HUES48 (cell line): ENCODE results near the gene GGNBP2.
"Not testable (repeated sequence)": the region's sequence is repeated elsewhere in the genome, so short reads cannot be mapped to it uniquely, and the experiment has no call there.

Source experiments
- H3K27ac ChIP-seq: one replicate; pipeline ENCODE4 v1.7.0; 2013; ENCODE audit warnings: low read depth, low read length, inconsistent platforms
- H3K27me3 ChIP-seq: 2 replicates; pipeline ENCODE4 v1.6.1; 2013; ENCODE audit warnings: mild to moderate bottlenecking, low read length; ENCODE audit not compliant: control insufficient read depth, insufficient read depth
- H3K36me3 ChIP-seq: 2 replicates; pipeline ENCODE4 v1.6.1; 2013; ENCODE audit warnings: low read length; ENCODE audit not compliant: control insufficient read depth, insufficient read depth
- H3K4me1 ChIP-seq: 2 replicates; pipeline ENCODE4 v1.6.1; 2013; ENCODE audit warnings: mild to moderate bottlenecking, low read length; ENCODE audit not compliant: control insufficient read depth, insufficient read depth
- H3K4me3 ChIP-seq: 2 replicates; pipeline ENCODE4 v1.5.1; 2013; ENCODE audit warnings: mild to moderate bottlenecking, low read depth, low read length
- H3K9ac ChIP-seq: 2 replicates; pipeline ENCODE4 v1.6.1; 2013; ENCODE audit warnings: mild to moderate bottlenecking, low read depth, low read length, moderate library complexity
- H3K9me3 ChIP-seq: 2 replicates; pipeline ENCODE4 v1.6.1; 2013; ENCODE audit warnings: low read length; ENCODE audit not compliant: control insufficient read depth, insufficient read depth

Gene GGNBP2

GRCh38 chr17:36504156-36504545, 40.6 kb upstream of the GGNBP2 start:
- no peak overlapping the region for H3K4me3 ChIP-seq
- no peak overlapping the region for H3K27ac ChIP-seq
- H3K27me3 ChIP-seq = no peaks in the 10 kb centered on the region
- no peak overlapping the region for H3K9ac ChIP-seq
- H3K36me3 ChIP-seq = peaks cover 98% of the 10 kb centered on the region
- H3K9me3 ChIP-seq = no peaks in the 10 kb centered on the region
- no peaks in the 10 kb centered on the region for H3K4me1 ChIP-seq

- peaks cover 99% of the 10 kb centered on the region for H3K36me3 ChIP-seq
- no peak overlapping the region for H3K27ac ChIP-seq
These were observed 39.5 kb upstream of the GGNBP2 start for GRCh38 chr17:36505171-36505570.

GRCh38 chr17:36506249-36506826, 38.4 kb upstream of the GGNBP2 start:
- Histone ChIP-seq H3K4me3 (no peak overlapping the region), H3K9me3 (no peaks in the 10 kb centered on the region), H3K27ac (no peak overlapping the region), H3K36me3 (peaks cover 99% of the 10 kb centered on the region), H3K27me3 (no peaks in the 10 kb centered on the region), H3K4me1 (no peaks in the 10 kb centered on the region), H3K9ac (no peak overlapping the region)

More at GRCh38 chr17:36505171-36505570, 39.5 kb upstream of the GGNBP2 start:
- Histone ChIP-seq H3K9ac (no peak overlapping the region), H3K27me3 (no peaks in the 10 kb centered on the region), H3K4me3 (no peak overlapping the region), H3K4me1 (no peaks in the 10 kb centered on the region), H3K9me3 (no peaks in the 10 kb centered on the region)

- Histone ChIP-seq H3K4me1 (no peaks in the 10 kb centered on the region), H3K9ac (no peak overlapping the region), H3K27ac (no peak overlapping the region), H3K27me3 (no peaks in the 10 kb centered on the region), H3K4me3 (no peak overlapping the region), H3K36me3 (peaks cover 99% of the 10 kb centered on the region), H3K9me3 (no peaks in the 10 kb centered on the region)
These were observed 37.9 kb upstream of the GGNBP2 start for GRCh38 chr17:36506831-36507230.

- Histone ChIP-seq H3K9ac (no peak overlapping the region), H3K27ac (no peak overlapping the region), H3K36me3 (peaks cover 97% of the 10 kb centered on the region), H3K9me3 (no peaks in the 10 kb centered on the region), H3K4me1 (no peaks in the 10 kb centered on the region), H3K4me3 (no peak overlapping the region), H3K27me3 (no peaks in the 10 kb centered on the region)
These were observed 37.5 kb upstream of the GGNBP2 start for GRCh38 chr17:36507266-36507665.

- not testable (repeated sequence) for H3K9me3 ChIP-seq, H3K4me3 ChIP-seq, H3K27ac ChIP-seq, H3K27me3 ChIP-seq, H3K4me1 ChIP-seq, H3K9ac ChIP-seq
- peaks cover 97% of the 10 kb centered on the region for H3K36me3 ChIP-seq
These were observed 36.3 kb upstream of the GGNBP2 start for GRCh38 chr17:36508439-36508838.

GRCh38 chr17:36509272-36509985, 35.3 kb upstream of the GGNBP2 start:
- Histone ChIP-seq H3K9ac (no peak overlapping the region), H3K36me3 (peaks cover 96% of the 10 kb centered on the region), H3K4me1 (no peaks in the 10 kb centered on the region), H3K4me3 (no peak overlapping the region), H3K27ac (no peak overlapping the region), H3K9me3 (no peaks in the 10 kb centered on the region), H3K27me3 (no peaks in the 10 kb centered on the region)

GRCh38 chr17:36510636-36511035, 34.1 kb upstream of the GGNBP2 start:
- Histone ChIP-seq H3K9me3 (no peaks in the 10 kb centered on the region), H3K27me3 (no peaks in the 10 kb centered on the region), H3K36me3 (peaks cover 97% of the 10 kb centered on the region), H3K9ac (no peak overlapping the region), H3K27ac (no peak overlapping the region), H3K4me3 (no peak overlapping the region), H3K4me1 (no peaks in the 10 kb centered on the region)

- H3K27ac ChIP-seq = no peak overlapping the region
- peaks cover 97% of the 10 kb centered on the region for H3K36me3 ChIP-seq
These were observed 33.5 kb upstream of the GGNBP2 start for GRCh38 chr17:36511216-36511615.

GRCh38 chr17:36512641-36513040, 32.1 kb upstream of the GGNBP2 start:
- no peaks in the 10 kb centered on the region for H3K9me3 ChIP-seq
- no peak overlapping the region for H3K4me3 ChIP-seq
- H3K36me3 ChIP-seq = peaks cover 95% of the 10 kb centered on the region
- H3K27ac ChIP-seq = no peak overlapping the region
- no peak overlapping the region for H3K9ac ChIP-seq
- no peaks in the 10 kb centered on the region for H3K4me1 ChIP-seq
- no peaks in the 10 kb centered on the region for H3K27me3 ChIP-seq

More at GRCh38 chr17:36511216-36511615, 33.5 kb upstream of the GGNBP2 start:
- Histone ChIP-seq H3K4me1 (no peaks in the 10 kb centered on the region), H3K4me3 (no peak overlapping the region), H3K9ac (no peak overlapping the region), H3K27me3 (no peaks in the 10 kb centered on the region), H3K9me3 (no peaks in the 10 kb centered on the region)

- peaks cover 93% of the 10 kb centered on the region for H3K36me3 ChIP-seq
- no peak overlapping the region for H3K9ac ChIP-seq
These were observed 29.9 kb upstream of the GGNBP2 start for GRCh38 chr17:36514856-36515255.

More at GRCh38 chr17:36514856-36515255, 29.9 kb upstream of the GGNBP2 start:
- Histone ChIP-seq H3K27ac (no peak overlapping the region), H3K4me3 (no peak overlapping the region), H3K4me1 (no peaks in the 10 kb centered on the region), H3K27me3 (no peaks in the 10 kb centered on the region), H3K9me3 (no peaks in the 10 kb centered on the region)
